GM12872 (cell line): Measurements from ENCODE around the gene TMEM233.

Source experiments
- CTCF ChIP-seq: IDR thresholded peaks from 3 replicates; pipeline ENCODE4 v1.5.1; 2011; ENCODE audit warnings: low read depth, mild to moderate bottlenecking, low read length, moderate library complexity; ENCODE audit not compliant: insufficient read depth

Gene TMEM233

DNA sequence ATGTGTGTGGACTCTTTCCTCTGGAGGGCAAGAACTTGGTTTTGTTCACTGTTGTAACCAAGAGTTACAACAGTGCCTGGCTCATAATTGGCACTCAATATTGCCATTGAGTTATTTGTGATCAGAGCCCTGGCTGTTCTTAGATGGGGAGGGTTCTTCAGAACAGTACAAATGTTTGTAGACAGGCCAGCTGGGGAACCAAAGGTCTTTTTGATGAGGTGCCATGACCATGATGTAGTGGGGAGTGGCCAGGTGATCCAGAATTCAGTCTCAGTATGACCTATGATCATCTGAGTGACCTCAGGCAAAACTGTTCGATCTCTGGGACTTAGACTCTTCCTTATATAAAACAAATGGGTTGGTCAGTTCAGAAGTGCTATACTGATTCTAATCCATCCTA, 71.1 kb downstream of the TMEM233 start:
- no peak for TF ChIP-seq CTCF

DNA sequence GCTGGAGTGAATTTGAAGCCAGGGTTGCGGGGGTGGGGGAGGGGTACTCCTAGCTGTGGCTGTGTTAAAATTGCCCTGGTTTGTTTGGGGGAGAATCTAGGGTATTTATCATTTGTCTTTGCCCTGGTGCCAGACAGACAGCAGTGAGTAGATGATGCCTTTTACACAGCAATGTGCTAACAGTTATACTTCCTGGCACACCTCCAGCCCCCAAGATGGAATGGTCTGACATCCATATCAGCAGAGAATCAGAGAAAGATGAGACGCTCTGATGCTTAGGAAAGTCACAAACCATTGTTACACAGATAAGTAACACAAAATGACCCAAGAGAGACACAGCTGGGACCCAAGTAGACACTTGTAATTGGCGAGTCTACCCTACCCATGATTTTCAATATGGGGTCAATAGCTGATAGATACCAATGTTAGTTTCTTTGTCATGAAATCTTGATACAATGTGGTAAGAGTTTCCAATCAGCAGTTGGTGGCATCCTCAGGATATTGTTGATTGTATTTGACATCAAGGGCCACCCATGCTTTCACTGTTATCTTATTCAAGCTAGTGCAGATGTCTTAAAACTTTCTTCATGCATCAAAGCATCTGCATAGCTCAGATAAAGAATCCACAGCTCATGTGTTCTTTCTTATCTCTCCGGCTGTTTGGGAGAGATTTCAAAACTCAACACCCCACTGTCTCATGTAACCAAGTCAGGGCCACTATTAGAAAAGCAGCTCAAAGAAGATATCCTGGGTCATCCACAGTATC, 71.8 kb downstream of the TMEM233 start:
- TF ChIP-seq CTCF = no peak

GRCh38 chr12:119666226-119666795, 72.7 kb downstream of the TMEM233 start:
- TF ChIP-seq CTCF = no peak

DNA sequence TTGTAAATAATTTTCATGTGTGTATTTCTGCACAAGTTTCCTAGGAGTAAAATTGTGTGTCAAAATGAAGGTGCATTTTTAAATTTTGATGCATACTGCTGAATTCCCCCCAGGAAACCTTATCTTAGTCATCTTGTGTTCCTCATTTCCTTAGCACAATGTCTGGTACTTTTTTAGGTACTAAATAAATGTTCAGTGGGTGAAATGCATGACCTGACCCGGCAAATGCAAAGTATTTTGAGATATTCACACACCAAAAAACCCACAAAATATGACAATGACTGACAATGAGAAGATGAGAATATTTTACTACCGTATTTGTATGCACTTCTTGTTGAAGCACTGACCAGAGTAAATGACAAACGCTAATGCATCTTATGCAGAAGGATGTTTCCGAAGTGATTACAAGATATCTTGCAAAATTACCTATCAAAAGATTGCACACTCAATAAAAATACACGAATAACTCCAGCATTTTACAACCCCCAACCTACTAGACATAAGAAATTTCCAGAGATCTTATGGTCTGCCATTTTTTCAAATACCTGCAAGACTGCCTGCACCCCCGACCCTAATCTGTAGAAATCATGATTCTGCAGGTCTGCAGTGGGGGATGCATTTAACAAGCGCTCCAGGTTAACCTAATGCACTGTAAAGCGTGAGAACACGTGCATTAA, 73.5 kb downstream of the TMEM233 start:
- no peak for TF ChIP-seq CTCF

GRCh38 chr12:119667577-119668323, 74.2 kb downstream of the TMEM233 start, which contains the start of gene PRKAB1:
Gene PRKAB1, plus strand, starts transcription at chr12:119668133. Its CDS starts 112 bp downstream, at chr12:119668245.
- peak; percentile 85 for TF ChIP-seq CTCF

DNA sequence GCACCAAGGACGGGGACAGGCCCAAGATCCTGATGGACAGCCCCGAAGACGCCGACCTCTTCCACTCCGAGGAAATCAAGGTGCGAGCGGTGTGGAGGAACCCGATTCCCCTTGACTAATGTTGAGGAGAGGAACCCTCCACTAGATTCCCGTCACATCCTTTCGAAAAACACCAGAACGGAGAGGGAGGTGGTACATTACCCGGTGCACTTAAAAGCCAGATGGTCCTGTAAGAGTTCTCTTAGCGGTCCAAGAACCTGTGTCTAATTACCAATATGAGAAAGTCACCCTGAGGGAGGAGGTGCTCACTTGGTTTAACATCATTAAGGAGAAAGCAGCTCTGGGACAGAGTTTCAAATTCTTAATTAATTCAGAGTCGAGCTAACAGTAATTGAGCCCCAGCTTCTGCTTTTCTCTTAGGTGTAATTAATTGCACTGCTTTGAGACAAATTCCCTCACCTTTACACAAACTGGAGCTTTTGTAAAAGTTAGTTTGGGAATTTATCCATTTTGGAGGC, 74.8 kb downstream of the TMEM233 start:
- no peak for TF ChIP-seq CTCF
